H1 (cell line): ENCODE results near the gene SLC43A2. TPM values are rescaled to one million over a fixed set of nuclear protein-coding genes. Genes with fewer than 3 reads are reported as not detected.

Experiments used
- JUND ChIP-seq: IDR thresholded peaks from 2 replicates; pipeline ENCODE4 v1.6.1; 2011; ENCODE audit warnings: mild to moderate bottlenecking, improper control_type of control experiment, low read length
- KDM1A ChIP-seq: fragments of 200-600, 300-600 bp; sonication (generic); IDR thresholded peaks from 2 replicates; pipeline ENCODE4 v1.7.1; 2016; ENCODE audit warnings: mild to moderate bottlenecking, low read length, borderline replicate concordance
- RNF2 ChIP-seq: fragments of 200-900, 300-1000 bp; sonication (generic); IDR thresholded peaks from 2 replicates; pipeline ENCODE4 v1.7.1; 2016; ENCODE audit warnings: borderline replicate concordance, low read depth, mild to moderate bottlenecking, antibody characterized with exemption, low read length; ENCODE audit not compliant: poor library complexity, severe bottlenecking; ENCODE audit errors: missing control alignments
- SP2 ChIP-seq: IDR thresholded peaks from 2 replicates; pipeline ENCODE4 v1.6.1; 2012; ENCODE audit warnings: mild to moderate bottlenecking, low read length, inconsistent platforms
- polyA plus RNA-seq, 7 experiments: library from polyadenylated mRNA; depleted of rRNA in 3 of 7; stranded (reverse) in 5 of 7; unstranded in 2 of 7; fragments of >200 nt in 5 of 7; fragments of 200-250 nt in 2 of 7; gene quantifications; 1 replicate in 5 of 7; 2 replicates in 1 of 7; 4 replicates in 1 of 7; pipeline versions ENCODE4 v1.2.1 to v1.2.3, GENCODE V29; 2011 to 2013; ENCODE audit warnings: missing spikeins in 2 of 7, mixed read lengths in 2 of 7
- total RNA-seq: library from RNA; stranded (reverse); fragmentation: NEBNext Ultra II Directional; extraction: Animal tissue kit (Norgen Biotek cat#: 25700); gene quantifications from 2 replicates; pipeline ENCODE4 v1.2.1, GENCODE V29; 2021

SLC43A2 gene
- total and polyA plus RNA-seq, 2 of the 8 experiments (the other 6 are each of a cell fraction or from before 2014, with no cell fraction given) = 6.6 to 10.5 TPM

DNA sequence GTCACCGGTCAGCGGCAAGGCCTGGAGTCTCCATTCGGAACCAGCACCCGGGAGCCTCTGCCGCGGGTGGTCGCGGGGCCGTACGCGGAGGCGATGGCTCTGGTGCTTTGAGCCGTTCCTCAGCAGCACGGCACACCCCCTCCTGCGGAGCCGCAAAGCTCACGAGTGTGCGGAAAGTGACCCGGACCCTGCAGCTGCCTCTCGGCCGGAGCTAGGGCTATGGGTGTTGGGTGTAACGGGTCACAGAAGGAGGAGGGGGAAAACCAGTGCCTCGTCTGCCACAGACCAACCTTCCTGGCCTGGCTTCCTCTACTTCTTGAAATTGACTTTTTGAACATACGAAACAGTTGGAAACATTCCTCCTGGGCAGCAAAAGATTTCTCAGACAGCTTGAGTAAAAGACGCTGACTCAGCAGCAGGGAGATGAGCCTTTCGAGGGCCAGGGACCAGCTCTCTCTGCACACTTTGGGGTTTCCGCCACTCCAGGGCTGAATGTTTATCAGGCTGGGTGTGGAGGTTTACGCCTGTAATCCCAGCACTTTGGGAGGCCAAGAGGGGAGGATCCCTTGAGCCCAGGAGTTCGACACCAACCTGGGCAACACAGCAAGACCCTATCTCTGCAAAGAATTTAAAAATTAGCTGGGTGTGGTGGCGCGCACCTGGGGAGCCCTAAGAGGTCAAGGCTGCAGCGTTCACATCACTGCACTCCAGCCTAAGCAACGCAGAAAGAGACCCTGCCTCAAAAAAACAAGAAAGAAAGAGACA, 39.6 kb downstream of the SLC43A2 start (continued):
- no peak for TF ChIP-seq RNF2
- no peak for TF ChIP-seq SP2
- TF ChIP-seq JUND = no peak
- TF ChIP-seq KDM1A = peak; percentile 12; the same call in 1 of the 2 replicates
